ENCODE results near the gene MSH2.
"Not testable (repeated sequence)": the region's sequence is repeated elsewhere in the genome, so short reads cannot be mapped to it uniquely, and the experiment has no call there.

MSH2 gene

GRCh38 chr2:47402805-47403608 is at the start of gene MSH2:
Gene MSH2, plus strand, starts transcription at chr2:47403156. Its CDS starts 36 bp downstream, at chr2:47403192.
- peak; percentile 96 for DNase-seq

- no peak for DNase-seq
These were observed 48.7 kb upstream of the MSH2 start for GRCh38 chr2:47354013-47354847.

GRCh38 chr2:47354848-47355204 is 48.1 kb upstream of the MSH2 start:
- no peak for DNase-seq

GRCh38 chr2:47357483-47357882 is 45.5 kb upstream of the MSH2 start:
- DNase-seq: no peak

GRCh38 chr2:47359375-47359868 is 43.5 kb upstream of the MSH2 start:
- no peak for DNase-seq

- DNase-seq: no peak
These were observed 42.7 kb upstream of the MSH2 start for GRCh38 chr2:47360283-47360682.

GRCh38 chr2:47360927-47361326 is 42.0 kb upstream of the MSH2 start:
- DNase-seq: no peak

- DNase-seq: not testable (repeated sequence)
These were observed 41.3 kb upstream of the MSH2 start for GRCh38 chr2:47361505-47362229.

GRCh38 chr2:47373747-47374146 is 29.2 kb upstream of the MSH2 start:
- peak; percentile 10 for DNase-seq

- DNase-seq: no peak
These were observed 27.6 kb upstream of the MSH2 start for GRCh38 chr2:47375307-47375706.

- DNase-seq: no peak
These were observed 23.6 kb upstream of the MSH2 start for GRCh38 chr2:47379384-47379783.

- DNase-seq: no peak
These were observed 21.5 kb upstream of the MSH2 start for GRCh38 chr2:47381408-47381807.

GRCh38 chr2:47386551-47386950 is 16.4 kb upstream of the MSH2 start:
- no peak for DNase-seq

GRCh38 chr2:47388888-47389287 is 14.1 kb upstream of the MSH2 start:
- DNase-seq: no peak

- no peak for DNase-seq
These were observed 13.3 kb upstream of the MSH2 start for GRCh38 chr2:47389692-47390091.

- no peak for DNase-seq
These were observed 984 bp upstream of the MSH2 start for GRCh38 chr2:47401789-47402554.

GRCh38 chr2:47402555-47402804 is 476 bp upstream of the MSH2 start:
- DNase-seq: no peak

GRCh38 chr2:47403609-47404193 is 745 bp downstream of the MSH2 start:
- DNase-seq: no peak

GRCh38 chr2:47404356-47404755 is 1.4 kb downstream of the MSH2 start:
- DNase-seq: no peak

GRCh38 chr2:47405757-47406156 is 2.8 kb downstream of the MSH2 start:
- no peak for DNase-seq

GRCh38 chr2:47406649-47407330 is 3.8 kb downstream of the MSH2 start:
- not testable (repeated sequence) for DNase-seq

GRCh38 chr2:47407976-47408375 is 5.0 kb downstream of the MSH2 start:
- not testable (repeated sequence) for DNase-seq
